HG03469 (cell line): ENCODE results near the gene SGSM2.

Experiments
- ATAC-seq: cut with Tn5 transposase; IDR thresholded peaks from one replicate; pipeline ENCODE4 v1.9.1; 2021; ENCODE audit warnings: mild to moderate bottlenecking, moderate library complexity, moderate number of reproducible peaks; ENCODE audit not compliant: unreplicated experiment

Gene SGSM2

DNA sequence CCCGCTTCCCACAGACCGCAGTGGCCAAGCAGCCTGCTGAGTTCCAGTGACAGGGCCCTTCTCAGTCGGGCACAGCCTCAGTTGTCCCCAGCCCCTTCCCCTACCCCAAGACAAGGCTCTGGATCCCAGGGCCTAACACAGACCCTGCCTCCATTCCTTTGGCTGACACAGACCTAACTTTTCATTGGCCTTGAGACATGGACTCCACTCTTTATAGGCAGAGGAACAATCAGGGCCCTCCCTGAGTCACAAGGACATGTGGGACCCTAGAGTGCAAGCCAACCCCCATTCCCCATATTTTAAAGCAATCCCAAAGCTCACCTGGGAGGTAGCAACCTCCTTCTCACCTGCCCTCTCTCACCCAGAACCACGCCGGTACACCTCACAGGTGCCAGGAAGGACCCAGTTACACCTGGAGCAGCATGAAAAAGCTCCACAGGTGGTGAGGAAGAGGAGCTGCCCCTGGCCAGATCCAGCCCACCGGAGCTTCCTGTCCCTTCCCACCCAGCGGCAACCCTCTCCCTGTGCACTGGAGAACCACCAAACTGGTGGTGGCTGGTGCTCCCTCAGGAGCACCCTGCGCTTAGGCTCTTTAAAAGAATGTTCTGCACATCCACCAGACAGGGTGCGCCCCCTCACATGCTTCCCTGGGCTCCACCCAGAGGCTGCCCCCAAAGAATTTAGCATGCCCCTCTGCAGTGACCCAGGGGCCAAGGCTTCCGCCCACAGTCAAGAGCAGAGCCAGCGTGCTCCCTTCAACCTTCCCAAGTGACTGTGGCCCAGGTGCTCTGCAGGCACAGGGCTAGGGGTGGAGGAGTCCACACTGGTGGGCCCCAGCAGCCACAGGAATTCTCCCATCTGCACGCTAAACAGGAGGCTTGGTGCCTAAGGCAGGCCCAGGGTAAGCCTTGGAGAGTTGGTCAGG, 60.2 kb downstream of the SGSM2 start:
- ATAC-seq: no peak

GRCh38 chr17:2398182-2398581, 60.9 kb downstream of the SGSM2 start:
- no peak for ATAC-seq

DNA sequence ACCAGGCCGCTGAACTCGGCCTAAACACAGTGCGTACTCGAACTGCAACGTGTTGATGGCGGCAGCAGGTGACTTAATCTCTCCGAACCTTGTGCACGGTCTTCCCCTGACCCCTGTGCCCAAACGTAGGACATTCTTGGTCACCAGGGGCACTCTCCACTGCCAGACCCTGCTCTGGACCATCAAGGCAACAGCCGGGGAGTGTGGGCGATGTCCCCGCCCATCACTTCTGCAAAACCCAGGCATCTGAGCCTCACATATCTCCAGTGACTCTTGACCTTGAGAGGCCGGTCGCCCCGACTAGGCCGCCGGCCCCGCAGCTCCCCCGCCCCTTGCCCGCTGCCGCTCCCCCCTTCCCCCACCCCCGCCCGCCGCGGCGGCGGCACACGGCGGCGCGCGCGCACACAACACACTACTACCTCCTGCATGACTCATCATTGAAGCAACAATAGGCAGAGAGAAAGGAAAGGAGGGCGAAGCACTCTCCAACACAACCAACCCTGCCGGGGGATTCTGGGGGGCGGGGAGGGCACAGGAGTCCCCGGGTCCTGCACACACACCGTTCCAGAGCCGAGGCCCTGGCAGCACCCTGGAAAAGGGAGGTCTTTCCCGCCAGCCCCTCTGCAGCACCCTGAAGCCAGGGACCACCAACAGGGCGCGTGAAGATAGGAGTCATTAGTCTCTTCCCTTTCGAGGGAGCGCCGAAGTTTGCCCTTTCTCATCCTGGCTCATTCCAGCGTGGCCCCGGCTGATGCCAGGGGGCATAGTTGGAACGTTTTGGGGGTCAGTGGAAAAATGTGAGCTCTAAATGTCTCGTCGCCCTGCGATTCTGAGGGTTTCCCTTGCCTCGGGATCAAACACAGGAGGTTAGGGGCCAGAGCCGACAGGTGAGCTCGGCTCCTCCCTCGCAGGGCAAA, 61.6 kb downstream of the SGSM2 start:
- no peak for ATAC-seq

DNA sequence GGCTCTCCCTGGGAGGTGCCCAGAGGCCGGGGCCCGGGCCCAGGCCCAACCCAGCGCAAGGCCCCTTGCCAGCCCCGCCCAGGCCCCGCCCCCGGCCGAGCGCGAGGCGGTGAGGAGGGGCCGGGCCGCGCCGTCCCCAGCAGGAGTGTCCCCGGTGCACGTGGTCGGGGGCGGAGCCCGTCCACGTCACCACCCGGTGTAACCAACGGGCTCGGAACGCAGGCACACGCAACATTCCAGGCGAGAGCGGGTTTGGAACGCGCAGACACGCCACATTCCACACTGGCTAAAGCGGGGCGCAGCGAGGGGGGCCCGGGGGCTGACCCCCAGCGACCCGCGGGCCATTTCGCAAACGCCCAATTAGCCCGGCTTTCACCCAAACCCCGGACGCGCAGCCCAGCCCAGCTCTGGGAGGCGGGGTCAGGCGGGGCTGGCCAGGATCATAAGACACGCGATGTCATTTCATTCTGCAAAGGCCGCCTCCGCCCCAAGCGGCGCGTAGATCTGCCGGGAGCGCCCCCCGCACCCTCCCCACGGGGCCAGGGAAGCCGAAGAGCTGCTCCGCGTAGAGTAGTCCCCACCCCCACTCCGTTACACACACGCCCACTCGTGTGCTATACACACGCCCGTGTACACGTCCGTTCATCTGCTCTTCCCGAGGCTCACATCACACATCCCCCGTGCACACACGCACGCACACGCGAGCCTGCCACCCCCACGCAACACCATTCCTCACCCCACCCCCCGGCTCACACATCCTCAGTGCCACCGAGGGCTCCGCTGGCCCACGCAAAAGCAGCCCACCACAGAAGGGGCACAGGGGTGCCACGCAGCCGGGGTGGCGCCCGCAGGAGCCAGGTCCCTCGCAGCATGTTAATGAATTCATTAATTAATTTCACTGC, 62.5 kb downstream of the SGSM2 start:
- ATAC-seq: peak; percentile 26

GRCh38 chr17:2400474-2400866, 63.2 kb downstream of the SGSM2 start:
- ATAC-seq: no peak

DNA sequence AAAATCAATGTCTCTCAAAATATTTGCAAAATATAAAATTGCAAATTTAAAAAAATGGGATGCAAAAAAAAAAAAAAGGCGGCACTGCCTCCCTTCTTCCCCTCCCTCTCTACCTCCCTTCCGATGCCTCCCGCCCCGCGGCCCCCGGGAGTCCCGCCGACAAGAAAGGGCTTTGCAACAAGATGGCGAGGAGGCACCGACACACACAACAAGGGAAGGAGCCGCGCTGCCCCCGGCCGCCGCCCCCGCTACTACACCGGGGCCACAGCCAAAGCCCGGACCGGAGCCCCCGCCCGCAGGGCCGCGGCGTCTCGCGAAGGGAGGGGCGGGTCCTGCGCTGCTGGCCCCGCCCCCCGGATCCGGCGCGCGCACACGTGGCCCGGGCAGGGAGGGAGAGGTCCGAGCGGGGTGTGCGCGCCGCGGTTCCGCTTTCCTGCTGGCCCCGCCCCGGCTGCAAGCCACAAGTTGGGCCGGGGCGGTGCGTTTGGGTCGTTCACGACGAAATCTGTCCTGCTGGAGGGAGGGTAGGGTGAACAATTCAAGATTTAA, 63.6 kb downstream of the SGSM2 start, which contains the start of gene MNT:
TSS of gene MNT (minus strand) at position 184 of the 549 bp plus-strand sequence. CDS start 348 bp downstream, outside the sequence.
- peak; percentile 18 for ATAC-seq

- peak; percentile 26 for ATAC-seq
Measured at GRCh38 chr17:2401426-2402221, 64.3 kb downstream of the SGSM2 start.

DNA sequence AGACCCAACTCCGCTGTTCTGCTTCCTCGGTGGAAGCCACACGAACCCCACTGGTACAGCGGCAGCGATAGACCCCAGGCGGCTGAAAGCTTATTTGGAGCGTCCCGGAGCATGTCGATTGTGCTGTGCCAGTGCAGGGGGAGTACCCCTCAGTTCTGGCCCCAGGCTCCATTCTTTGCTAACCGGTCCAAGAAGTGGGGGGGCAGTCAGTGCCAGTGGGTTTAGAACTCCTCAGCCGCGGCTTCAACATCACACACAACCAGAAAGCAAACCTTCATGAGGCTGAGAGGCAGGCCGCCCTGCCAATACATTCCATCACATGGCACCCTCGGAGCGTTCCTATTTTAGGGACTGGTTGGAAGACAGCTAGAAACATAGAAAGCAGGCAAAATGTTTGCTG, 65.2 kb downstream of the SGSM2 start:
- ATAC-seq: no peak

- ATAC-seq: no peak
Measured at GRCh38 chr17:2403044-2403443, 65.7 kb downstream of the SGSM2 start.

DNA sequence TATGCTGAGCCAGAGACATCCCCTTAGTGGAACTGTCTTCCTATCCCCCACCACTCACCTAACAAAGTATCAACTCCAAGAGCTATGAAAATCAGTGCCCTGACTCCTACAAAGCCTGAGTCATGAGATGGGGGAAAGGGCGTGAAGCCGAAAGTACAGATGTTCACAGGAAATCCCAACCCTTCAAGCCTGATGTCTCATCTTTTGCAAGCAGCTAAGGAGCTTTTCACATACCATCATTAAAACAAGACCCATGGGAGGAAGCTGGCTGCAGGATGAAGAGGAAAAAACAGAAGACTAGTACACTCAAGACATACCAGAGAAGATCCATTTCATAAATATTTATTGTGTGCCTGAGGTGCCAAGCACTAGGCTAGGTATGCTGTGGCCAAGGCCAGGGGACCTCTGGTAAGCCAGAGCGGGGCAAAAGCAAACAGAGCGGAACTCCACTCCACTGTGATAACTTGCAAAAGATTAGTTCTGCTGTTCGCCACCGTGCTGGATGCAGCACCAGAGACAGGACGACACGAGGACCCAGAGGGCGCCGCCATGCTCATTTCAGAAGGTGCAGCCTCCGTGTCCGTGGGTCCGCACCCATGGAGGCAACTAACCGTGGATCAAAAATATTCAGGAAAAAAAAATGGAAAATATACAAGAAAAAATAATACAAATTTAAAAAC, 68.1 kb downstream of the SGSM2 start:
- ATAC-seq: no peak

DNA sequence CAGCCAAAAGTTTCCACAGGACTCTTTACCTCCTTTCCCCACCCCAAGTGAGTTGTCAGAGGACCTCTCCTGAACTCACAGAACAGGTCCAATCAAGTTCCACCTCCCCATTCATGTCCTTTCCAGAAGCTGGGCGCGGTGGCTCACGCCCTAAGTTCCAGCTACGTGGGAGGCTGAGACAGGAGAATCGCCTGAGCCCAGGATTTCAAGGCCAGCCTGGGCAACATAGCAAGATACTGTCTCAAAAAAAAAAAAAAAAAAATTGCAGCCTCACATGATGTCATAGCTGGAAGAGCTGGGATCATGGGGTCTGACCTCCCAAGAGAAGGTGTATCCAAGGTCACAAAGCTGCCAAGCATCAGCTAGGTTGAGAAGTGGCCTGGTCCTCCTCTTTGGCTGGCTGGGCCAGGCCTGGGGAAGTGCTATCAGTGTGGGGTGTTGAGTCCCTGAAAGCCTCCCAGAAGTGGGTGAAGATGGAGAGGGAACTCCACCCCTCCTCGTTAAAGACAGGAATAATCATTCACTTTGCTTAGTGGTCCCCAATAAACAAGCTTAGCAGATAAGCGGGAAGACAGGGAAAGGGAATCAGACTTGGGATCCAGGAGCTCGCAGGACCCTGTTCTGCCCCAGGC, 69.1 kb downstream of the SGSM2 start:
- ATAC-seq: no peak

- no peak for ATAC-seq
Measured at GRCh38 chr17:2406903-2407790, 69.8 kb downstream of the SGSM2 start.

DNA sequence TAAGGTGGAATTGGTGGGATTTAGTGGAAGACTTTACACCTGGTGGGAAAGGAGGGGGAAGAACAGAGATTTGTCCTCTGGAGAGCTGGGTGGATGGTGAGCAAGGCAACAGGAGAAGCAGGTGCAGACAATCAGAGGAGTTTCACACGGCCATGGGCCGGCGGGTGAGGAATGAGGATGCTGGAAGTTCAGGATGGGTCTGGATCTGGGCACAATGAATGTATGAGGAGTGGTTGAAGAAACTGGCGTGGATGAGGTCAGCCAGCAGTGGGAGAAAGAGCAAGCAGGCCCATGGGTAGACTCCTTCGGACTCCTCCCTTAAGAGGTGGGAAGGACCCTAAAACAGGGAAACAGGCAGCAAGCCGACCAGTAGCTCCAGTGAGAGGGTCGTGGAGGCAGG, 73.7 kb downstream of the SGSM2 start:
- no peak for ATAC-seq

DNA sequence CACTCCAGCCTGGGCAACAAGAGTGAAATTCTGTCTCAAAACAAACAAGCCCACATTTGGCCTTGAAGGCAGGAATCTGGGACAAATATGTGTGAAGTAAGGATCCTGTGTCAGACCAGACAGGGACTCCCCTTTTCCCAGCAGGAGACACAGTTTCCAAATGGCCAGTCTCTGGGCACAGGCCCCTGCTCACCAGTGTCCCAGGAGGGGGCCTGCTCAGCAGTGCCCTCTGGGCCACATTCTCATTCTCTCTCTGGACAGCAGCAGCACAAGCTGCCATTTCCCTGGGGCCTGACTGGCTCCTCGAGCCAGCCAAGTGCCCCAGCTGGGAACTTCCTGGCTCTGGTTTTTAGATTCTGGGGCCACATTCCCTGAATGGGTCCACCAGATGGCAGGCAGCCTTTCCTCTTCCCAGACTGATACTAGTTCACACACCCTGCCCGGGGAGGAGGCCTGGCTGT, 75.3 kb downstream of the SGSM2 start:
- ATAC-seq: no peak

DNA sequence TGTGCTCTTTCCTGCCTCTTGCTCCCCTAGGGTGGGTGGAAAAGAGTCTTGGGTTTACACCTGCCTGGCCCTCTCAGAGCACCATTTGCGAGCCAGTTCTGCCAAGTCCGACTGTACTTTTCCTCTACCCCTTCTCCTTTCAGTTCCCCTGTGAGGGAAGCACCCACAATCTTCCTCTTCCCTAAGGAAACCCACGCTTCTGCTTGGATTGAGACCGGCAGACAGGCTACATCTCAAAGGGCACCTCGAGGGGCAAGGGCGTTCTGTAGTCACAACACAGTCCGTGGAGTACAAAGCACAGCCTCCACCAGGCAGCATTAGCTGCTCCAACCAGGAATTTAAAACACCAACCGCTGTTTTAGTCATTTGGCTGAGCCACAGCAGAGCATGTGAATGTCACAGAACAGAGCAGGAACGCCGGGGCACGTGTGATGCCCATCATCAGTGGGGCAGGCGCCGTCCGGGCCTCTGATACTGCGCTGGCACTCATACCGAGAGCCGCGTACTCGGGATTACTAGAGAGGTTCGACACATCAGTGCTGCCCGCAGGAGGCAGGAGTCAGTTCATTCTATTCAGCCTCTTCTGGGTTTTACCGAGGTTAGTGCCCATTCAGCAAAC, 77.3 kb downstream of the SGSM2 start:
- ATAC-seq: no peak

DNA sequence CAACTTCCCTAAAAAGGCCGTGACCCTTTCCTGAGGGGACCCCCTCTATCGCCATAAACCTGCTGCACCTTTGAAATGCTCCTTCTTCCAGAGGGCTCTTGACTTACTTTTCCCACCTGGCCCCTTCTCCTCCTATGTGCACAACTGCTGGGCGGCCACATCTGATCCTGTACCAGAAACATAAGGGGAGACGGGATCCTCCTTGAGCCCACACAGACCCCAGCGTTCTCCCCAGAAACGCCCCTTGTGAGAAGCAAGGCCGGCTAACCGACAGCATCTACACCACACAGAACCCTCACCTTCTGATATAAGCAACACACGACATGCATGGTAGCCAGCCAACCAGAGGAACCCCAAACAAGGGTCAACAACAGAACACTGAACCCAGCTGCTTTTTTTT, 77.8 kb downstream of the SGSM2 start:
- ATAC-seq: no peak
